Lung microvascular endothelial cell (primary cell): ENCODE measurements around the gene CRYBG1. TPM values are rescaled to one million over a fixed set of nuclear protein-coding genes. Genes with fewer than 3 reads are reported as not detected.
"Not testable (repeated sequence)": the region's sequence is repeated elsewhere in the genome, so short reads cannot be mapped to it uniquely, and the experiment has no call there.

Experiments used
- DNase-seq, 2 donors: peaks; one replicate each; pipeline versions ENCODE4 v3.0.0 to v3.0.0-alpha.2; 2010; ENCODE audit warnings: low read depth in 2 of 2
- total RNA-seq: library from RNA; depleted of rRNA; stranded (reverse); fragments of >200 nt; gene quantifications from 2 replicates; pipeline ENCODE4 v1.2.1, GENCODE V29; 2014

Gene CRYBG1
- total RNA-seq, 1 donor from 2014 or later: 5.0 TPM

DNA sequence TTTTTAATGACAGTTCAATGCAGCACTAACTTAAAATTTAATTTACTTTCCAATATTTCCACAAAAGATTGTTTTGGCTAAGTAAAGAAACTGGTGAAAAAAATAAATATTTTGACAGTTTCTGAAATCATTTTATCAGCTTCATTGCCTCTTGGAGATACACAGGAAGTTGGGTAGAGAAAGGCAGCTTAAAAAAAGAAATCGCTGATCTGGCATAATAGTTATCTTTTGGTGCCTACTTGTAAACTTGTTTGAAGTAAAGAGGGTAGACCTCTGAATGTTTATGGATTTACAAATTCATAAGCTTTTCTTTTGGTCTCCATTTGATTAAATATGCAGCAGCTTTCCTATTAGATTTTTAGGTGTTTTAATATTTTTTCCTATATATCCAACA is 165.4 kb downstream of the CRYBG1 start:
- DNase-seq: no peak

DNA sequence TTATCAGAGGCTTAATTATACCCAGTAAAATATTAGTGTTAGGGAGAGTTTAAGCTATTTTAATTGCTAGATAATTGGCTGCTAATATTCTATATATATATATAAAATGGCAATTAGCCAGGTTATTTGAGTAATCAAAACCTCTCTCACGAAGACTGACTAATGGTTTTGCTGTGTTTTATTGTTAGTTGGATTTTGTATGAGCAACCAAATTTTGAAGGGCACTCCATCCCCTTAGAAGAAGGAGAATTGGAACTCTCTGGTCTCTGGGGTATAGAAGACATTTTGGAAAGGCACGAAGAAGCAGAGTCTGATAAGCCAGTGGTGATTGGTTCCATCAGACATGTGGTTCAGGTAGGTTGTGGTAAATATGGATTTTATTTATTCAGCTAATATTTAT is 166.6 kb downstream of the CRYBG1 start:
- peak in 1 of 2 donors; percentile 13 for DNase-seq

DNA sequence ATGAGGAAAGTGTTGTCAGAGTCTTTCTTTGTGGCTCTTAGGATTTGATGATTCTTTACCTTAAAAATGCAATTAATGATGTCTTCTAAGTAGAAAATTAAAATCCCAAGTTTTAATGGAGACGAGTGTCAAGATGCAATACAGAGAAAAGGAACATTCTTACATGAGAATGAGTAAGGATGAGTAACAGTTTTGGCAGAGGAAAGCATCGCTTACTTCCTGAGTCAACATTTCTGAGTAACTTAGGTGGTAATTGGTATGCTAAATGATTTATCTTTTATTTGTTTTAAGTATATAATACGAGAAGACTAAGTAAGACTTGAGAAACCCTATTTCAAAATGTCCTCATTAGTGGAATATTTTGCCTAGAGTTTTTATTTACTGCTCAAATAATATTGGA is 167.5 kb downstream of the CRYBG1 start:
- DNase-seq: peak in 1 of 2 donors; percentile 93

DNA sequence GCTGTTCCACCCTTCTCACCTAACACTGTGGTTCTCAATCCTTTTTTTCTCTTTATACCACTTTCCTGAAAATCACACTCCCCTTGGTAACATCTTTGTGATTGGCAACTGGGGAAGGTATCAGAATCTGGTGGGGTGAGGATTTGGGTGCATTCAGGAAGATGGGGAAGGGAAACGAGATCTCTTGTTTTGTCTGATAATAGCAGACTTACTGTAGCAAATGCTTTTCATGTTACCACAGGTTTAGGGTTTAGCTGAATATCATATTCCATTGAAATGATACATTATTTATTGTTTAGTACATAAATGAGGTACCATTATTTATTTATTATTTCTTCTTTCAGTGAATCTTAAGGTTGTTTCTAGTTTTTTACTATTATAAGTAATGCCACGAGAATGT is 168.0 kb downstream of the CRYBG1 start:
- DNase-seq: no peak

DNA sequence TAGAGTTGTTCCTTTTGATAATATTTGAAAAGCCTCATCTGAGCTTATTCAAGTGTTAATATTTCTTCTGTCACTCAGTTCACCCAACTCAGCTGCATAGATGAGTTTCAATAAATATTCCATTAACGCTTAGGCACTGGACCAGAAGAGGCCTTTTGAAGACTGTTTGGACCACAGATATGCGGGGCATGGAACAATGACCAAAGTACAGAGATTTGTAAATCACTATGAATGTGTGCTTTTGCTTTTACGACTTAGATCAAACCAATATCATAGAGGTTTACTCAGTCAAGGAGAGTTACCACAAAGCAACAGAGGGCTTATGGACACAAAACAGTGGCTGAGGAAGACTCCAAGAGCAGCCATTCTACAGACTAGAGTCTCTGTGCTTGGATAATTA is 168.9 kb downstream of the CRYBG1 start:
- no peak for DNase-seq

DNA sequence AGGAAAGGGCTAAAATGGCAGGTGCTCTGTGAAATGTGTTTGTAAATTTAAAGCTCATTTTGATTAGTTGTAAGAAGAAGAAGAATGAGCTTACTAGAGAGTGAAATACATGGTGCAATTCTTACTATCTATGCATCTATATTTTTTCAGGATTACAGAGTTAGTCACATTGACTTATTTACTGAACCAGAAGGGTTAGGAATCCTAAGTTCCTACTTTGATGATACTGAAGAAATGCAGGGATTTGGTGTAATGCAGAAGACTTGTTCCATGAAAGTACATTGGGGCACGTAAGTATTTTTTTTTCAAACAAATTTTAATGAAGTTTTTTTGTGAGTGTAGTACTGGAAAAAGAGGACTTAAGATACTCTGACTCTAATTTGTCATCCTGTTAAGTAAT is 169.5 kb downstream of the CRYBG1 start:
- no peak for DNase-seq

DNA sequence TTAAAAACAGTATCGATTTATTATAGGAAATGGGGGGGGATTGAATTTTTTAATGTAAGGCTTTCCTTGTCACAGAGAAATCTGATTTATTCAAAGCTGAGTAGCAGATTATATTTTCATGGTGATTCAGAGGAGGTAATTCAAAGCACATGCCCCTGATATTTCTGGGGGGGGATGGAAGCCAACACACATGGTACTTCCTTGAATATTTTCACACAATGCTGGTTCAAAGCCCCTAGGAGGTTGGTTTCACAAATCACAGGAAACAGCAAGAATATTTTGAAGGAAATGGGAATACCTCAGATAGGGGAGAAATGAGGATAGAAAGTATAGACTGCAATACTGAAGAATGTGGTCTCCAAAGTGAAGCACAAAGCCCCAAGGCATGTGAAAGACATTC is 170.0 kb downstream of the CRYBG1 start:
- DNase-seq: peak in 1 of 2 donors; percentile 81

DNA sequence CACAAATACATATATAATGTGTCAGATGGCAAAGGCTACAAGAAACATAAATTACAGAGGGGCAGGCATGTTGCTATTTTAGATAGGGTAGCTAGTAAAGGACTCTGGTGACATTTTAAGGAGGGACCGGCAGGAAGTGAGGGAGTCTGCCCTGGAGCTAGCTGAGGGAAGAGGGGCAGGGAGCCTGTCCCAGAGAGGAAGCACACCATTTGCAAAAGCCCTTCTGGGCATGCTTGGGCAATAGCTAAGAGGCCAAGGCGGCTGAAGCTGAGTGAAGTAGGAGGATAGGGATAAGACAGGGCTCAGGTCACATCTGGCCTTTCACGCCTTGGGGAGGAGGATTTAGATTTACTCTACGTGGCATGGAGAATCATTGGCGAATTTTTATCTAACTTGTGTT is 172.5 kb downstream of the CRYBG1 start:
- DNase-seq: no peak

DNA sequence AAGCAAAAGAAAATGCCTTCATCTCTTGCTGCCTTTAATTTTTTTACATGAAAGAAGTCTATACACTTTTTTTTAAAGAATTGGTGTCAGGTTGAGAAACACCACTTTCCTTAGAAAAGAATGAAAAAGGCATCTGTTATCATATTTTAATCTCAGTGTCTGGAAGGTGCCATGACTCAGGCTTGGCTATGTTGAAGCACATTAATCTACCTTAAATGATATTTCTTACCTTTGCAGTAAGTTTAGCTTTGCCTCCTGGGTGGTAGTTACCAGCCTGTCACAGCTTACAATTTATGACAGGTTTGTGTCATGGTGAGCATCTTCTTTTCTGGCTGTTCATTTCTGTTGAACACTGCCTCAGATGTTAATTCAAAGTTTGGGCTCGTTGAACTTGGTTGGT is 173.5 kb downstream of the CRYBG1 start:
- DNase-seq: no peak

DNA sequence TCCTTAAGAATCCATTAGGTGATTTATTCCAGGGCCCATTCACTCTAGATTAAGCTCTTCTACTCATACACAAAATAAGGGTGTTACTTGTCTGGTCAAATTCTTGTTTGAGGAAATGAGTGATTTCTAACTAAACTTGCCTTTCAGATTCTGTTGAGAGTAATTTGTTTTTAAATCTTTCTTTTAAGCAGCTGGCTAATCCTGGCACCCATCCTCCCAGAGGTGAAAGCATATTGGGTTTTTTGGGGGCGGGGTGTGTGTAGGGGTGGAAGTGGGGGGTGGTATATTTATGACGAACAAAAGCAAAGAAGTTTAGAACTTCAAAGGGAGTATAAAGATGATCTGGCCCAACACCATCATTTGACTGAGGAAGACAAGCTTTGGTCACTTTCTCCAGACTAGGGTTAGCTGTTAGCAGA is 174.1 kb downstream of the CRYBG1 start:
- peak in 1 of 2 donors; percentile 56 for DNase-seq

DNA sequence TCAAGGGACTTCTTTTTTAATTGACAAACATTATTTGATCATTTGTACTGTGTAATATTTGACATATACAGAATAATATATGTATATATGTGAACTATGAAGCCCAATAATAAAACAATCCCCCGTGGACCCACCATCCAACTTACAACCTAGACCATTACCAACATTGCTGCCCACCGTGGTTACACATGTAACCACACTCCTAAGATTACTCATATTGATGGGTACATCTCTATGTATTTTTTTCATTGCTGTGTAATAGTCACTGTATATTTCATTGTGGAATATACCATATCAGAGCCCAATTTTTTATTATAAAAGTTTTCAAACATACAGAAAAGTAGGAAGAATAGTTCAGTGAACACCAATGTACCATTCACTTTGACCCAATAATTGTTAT is 174.5 kb downstream of the CRYBG1 start:
- DNase-seq: no peak

DNA sequence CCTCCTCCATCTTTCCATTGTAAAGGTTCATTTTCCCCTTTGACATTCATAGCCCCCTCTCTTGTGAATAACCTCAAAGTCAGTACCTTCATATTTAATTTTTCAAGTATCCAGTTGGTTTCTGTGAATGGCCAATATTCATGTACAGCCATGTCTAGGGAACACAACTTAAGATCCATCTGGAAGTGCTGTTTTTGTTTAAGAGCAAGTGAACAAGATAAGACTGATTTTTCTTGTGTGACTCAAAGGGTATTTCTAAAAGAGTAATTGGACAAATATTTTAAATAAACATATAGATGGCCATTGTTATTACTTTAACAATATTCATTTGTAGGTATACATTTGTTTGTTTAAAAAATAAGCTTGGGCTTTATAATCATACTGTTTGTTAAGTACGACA is 175.8 kb downstream of the CRYBG1 start:
- DNase-seq: no peak

DNA sequence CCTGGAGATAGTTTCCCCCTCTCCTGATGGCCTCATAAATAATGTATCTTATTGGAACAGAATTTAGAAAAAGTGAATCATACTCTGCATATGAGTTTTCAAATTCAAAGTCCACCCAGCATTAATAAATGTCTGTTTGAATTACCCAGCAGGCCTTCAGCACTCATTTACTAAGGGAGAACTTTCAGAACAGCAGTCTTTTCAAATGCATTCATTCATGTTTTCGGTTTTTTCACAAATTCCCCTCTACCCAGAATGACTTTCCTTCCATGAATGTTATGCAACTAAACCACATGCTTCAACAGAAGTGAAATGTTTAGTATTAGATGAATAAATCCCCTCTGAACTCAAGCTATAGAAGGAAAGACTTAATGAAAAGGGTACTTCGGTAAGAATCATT is 176.3 kb downstream of the CRYBG1 start:
- no peak for DNase-seq

DNA sequence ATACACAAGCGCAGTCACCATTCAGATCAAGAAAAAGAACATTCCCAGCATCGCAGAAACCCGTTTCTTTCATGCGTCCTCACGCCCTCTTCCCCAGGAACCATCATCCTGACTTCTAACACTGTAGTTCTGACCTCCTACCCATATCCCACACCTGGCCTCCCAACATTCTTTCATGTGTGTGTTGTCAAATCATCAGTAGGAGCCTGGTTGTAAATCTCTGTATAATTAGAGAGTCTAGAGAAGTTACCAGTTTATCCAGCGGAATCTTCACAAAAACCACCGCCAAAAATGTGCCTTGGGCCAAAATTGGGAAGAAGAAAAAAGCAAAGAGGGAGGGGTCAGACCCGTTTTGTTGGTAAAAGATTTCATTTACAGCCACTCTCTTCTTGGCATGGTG is 177.1 kb downstream of the CRYBG1 start:
- no peak for DNase-seq

DNA sequence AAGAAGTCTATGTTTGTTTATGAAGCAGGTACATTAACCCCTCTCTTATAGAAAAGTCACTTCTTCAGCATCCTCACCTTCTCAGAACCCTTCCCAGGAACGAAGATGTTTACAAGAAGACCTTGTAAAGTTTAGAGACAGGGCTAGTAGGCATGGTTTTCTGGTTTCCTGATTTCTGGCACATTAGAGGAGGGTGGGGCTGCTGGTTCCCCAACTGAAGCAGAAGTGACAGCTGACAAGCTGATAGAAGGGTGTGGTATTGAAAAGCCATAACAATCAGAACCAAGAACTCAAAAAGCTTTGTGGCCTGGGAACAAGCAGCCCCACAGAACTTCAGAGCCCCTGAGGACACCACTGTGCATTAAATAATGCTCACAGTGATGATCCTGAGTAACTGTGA is 177.6 kb downstream of the CRYBG1 start:
- DNase-seq: no peak

DNA sequence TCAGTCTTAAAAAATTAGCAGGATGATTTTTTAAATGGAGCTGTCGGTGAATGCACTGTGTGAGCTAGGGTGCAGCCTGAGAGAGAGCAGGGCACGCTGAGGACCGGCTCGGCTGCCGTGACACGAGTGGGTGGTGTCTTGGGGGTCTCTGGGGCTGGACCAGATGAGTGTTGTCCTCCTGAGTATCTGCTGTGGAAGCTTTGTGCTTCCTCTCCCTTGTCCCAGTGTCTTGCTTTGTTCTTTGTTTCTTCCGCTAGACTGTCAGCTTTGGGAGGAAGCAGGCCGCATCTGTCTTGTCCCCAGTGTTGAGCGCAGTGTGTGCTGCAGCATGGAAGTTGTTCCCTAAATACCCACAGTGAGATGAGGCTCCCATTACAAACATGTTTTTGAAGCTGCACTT is 179.4 kb downstream of the CRYBG1 start:
- DNase-seq: no peak

DNA sequence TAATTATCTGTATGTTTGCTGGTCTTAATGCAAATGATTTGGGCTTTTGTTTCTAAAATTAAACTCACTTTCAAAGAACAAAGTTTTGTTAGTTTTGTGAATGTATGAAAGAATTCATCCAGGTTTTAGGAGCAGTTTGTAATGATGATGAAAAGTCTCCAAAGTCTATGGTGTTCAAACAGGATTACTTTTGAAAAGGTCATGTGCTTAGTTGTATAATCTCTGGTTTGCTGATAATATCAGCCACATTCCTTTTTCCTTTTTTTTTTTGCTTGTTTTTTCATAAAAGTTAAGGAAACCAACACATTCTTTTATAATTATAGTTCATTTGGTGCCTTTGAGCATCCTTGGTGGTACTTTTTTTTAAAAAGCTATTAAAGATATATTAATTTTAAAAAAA is 179.9 kb downstream of the CRYBG1 start:
- no peak for DNase-seq

DNA sequence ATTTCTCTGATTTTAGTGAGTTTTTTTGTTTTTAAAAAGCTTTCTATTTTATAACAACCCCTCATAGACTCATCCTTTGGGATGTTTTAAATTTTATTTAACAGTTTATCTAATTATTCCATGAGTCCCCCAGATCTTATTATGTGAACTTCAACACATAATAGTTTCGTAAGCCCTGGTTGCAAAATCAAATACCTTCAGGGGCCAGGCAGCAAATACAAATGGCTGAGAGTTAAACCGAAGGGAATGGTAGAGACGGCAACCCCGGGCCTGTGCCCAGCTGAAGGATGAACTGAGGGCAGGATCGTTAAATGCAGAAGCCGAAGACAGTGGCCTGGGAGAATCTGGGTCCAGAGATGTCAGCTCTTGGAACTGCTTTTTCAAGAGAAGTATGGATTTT is 180.4 kb downstream of the CRYBG1 start:
- no peak for DNase-seq

DNA sequence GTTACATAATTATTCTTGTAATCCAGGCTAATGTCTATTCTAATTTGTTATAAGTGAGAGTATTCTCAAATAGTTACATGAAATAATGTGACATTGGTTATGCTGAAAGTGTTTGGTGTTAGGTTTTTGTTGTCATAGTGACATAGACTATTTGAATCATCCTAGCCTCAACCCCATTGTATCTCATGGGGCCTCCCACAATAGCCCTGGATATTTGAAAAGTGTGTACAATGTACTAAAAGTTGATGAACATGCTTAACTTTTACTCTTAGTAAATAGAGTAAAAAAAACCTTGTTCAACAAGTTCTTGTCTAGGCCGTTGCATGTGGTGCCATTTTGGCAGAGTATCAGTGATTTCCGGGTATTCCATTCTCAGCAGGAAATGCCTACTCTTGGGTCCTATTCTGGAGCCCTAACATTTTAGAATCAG is 185.8 kb downstream of the CRYBG1 start:
- peak; percentile 64 to 70 for DNase-seq

DNA sequence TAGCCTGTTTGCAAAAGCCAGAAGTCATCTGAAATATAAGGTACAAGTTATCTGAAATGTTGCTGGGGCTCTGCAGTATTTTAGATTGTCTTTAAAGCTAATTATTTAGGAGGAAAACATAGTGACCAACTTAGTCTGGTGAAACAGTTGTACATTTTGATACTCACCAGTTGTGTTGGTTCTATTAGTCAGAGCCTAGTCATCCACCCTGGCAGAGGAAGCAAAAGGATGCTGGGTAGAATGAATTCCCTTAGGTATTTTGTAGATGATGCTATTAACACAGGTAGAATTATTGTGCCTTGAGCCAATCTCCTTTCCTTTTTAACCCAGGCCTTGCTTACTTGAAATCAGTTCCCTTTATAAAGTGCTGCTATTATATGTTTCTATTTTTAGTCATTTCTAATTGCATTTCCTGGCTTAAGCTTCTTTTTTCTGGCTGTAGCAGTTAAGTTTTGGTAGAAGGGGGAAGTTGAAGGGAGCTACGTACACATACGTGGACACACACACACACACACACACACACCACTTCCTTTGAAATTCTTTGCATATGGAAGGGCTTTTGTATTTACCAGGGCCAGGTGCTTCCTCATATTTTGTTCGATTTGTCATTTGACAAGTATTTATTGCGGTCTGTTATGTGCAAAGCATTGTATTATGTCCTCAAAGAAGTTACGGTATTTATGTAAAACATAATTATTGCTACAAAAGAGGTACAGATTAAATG is 186.3 kb downstream of the CRYBG1 start:
- DNase-seq: peak; percentile 79 to 94

DNA sequence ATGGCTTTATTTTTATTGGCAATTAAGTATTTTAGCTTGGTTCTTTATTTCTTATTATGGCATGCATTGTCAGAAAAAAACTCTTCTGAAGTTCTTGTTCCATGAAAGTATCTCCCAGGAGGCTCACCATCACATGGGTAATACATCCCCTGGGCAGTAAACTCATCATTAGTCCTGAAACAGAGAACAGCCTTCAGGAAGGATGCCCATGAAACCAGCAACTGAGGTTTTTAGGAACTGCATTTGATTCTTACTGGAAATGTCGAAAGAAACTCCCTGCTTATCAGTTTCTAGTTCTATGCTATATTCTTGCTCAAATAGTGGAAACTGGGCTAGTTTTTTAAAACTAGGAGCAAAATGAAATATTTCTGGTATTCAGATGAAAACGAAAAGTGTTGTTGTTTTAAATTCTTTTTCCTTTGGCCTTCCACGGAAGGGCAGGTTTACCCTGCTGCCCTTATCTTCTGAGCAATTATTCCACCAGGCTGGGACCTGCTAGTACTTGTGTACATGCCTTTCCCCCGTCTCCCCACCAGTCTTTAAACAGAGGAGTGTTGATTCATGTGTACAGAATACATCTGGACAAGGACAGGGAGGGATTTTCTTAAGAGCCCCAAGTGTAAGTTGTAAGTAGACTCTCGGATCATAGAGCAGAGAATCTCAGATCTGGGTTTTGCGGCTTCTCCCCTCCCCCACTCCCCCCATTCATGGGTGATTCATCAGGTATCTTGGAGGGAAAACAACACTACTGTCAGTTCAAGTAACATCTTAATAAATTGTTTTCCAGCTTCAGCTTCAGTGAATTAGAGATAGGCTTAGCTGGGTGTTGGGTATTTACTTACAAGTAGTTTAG is 187.3 kb downstream of the CRYBG1 start:
- peak; percentile 29 to 46 for DNase-seq

DNA sequence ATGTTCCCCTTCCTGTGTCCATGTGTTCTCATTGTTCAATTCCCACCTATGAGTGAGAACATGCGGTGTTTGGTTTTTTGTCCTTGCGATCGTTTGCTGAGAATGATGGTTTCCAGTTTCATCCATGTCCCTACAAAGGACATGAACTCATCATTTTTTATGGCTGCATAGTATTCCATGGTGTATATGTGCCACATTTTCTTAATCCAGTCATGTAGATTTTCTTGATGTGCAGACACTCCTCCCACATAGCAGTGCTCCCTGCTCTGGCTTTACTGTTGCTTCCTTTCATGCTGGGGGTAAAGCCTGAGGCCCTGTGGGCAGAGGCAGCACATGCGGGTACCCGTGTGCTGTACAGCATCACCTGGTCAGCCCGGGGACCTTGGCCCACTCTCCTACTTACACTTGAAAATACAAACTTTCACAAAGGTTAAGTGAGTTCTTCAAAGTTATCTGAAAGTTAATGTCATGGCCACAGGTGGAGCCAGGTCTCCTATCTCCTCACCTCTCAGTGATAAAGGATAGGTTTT is 188.5 kb downstream of the CRYBG1 start:
- DNase-seq: not testable (repeated sequence)

DNA sequence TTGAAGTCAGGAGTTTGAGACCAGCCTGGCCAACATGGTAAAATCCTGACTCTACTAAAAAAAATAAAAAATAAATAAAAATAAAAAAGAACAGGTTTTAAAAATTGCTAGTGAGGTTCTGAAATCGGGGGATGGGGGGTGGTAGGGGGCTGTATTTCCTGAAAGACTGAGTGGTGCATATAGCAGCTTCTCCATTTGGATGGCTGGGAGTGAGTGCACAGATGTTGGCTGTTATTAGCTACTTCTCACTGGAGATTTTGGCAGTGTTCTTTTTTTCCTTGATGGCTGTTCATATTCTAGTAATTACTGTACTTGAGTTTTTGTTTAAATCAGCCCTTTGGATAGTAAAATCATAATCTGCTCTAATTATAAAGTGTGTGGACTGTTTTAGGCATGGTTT is 189.0 kb downstream of the CRYBG1 start:
- DNase-seq: no peak
